GM18508 (cell line): ENCODE data around the gene ZNF24.

Experiments
- ATAC-seq: cut with Tn5 transposase; IDR thresholded peaks from one replicate; pipeline ENCODE4 v1.9.1; 2021; ENCODE audit warnings: moderate number of reproducible peaks; ENCODE audit not compliant: insufficient read depth, unreplicated experiment

ZNF24 gene

GRCh38 chr18:35361570-35362321 lies 17.5 kb upstream of the ZNF24 start:
- no peak for ATAC-seq

- ATAC-seq, result peak; percentile 100
Observed at GRCh38 chr18:35355140-35355618, 11.0 kb upstream of the ZNF24 start.

GRCh38 chr18:35352778-35353177 lies 8.6 kb upstream of the ZNF24 start:
- ATAC-seq, result no peak

GRCh38 chr18:35352283-35352682 lies 8.1 kb upstream of the ZNF24 start:
- ATAC-seq, result no peak

GRCh38 chr18:35348001-35348400 lies 3.8 kb upstream of the ZNF24 start:
- no peak for ATAC-seq

- no peak for ATAC-seq
Observed at GRCh38 chr18:35345950-35346349, 1.7 kb upstream of the ZNF24 start.

- no peak for ATAC-seq
Observed at GRCh38 chr18:35345460-35345921, 1.3 kb upstream of the ZNF24 start.

- ATAC-seq, result peak; percentile 7
Observed at GRCh38 chr18:35344736-35345459, 678 bp upstream of the ZNF24 start.

- no peak for ATAC-seq
Observed at GRCh38 chr18:35343488-35343935, 708 bp downstream of the ZNF24 start.

GRCh38 chr18:35337286-35337685 lies 6.9 kb downstream of the ZNF24 start:
- ATAC-seq, result no peak

GRCh38 chr18:35335866-35336265 lies 8.4 kb downstream of the ZNF24 start:
- ATAC-seq, result no peak

- no peak for ATAC-seq
Observed at GRCh38 chr18:35334821-35335220, 9.4 kb downstream of the ZNF24 start.

GRCh38 chr18:35334212-35334611 lies 10.0 kb downstream of the ZNF24 start:
- ATAC-seq, result no peak

- no peak for ATAC-seq
Observed at GRCh38 chr18:35331367-35332087, 12.7 kb downstream of the ZNF24 start.

GRCh38 chr18:35328868-35329267 lies 15.4 kb downstream of the ZNF24 start:
- no peak for ATAC-seq

- no peak for ATAC-seq
Observed at GRCh38 chr18:35326695-35327387, 17.4 kb downstream of the ZNF24 start.

- ATAC-seq, result no peak
Observed at GRCh38 chr18:35324926-35325655, 19.1 kb downstream of the ZNF24 start.

- ATAC-seq, result no peak
Observed at GRCh38 chr18:35322486-35323458, 21.4 kb downstream of the ZNF24 start.
